GM19023 (cell line): ENCODE measurements around the gene SPDYE2B.
A peak's percentile ranks its signal among the peaks of the same experiment; 100 is the strongest.
"Not testable (repeated sequence)": the region's sequence is repeated elsewhere in the genome, so short reads cannot be mapped to it uniquely, and the experiment has no call there.

Experiments used
- ATAC-seq: cut with Tn5 transposase; IDR thresholded peaks from one replicate; pipeline ENCODE4 v1.9.1; 2021; ENCODE audit warnings: mild to moderate bottlenecking, moderate library complexity; ENCODE audit not compliant: unreplicated experiment

The SPDYE2B gene

GRCh38 chr7:102638848-102639247 lies 11.3 kb upstream of the SPDYE2B start:
- peak; percentile 11 for ATAC-seq

GRCh38 chr7:102642691-102643090 lies 7.4 kb upstream of the SPDYE2B start, which contains the start of gene UPK3BL1:
Gene UPK3BL1 (minus strand): TSS chr7:102642791. CDS start chr7:102642741, 50 bp downstream.
- ATAC-seq: not testable (repeated sequence)

GRCh38 chr7:102643404-102643803 lies 6.7 kb upstream of the SPDYE2B start:
- ATAC-seq: not testable (repeated sequence)

GRCh38 chr7:102647813-102648212 lies 2.3 kb upstream of the SPDYE2B start:
- ATAC-seq: not testable (repeated sequence)

GRCh38 chr7:102664765-102665164 lies 14.6 kb downstream of the SPDYE2B start:
- ATAC-seq: not testable (repeated sequence)

GRCh38 chr7:102666850-102667249 lies 16.7 kb downstream of the SPDYE2B start:
- ATAC-seq: not testable (repeated sequence)

- ATAC-seq: not testable (repeated sequence)
Observed at GRCh38 chr7:102667523-102667922, 17.4 kb downstream of the SPDYE2B start.

- ATAC-seq: peak; percentile 89
Observed at GRCh38 chr7:102671166-102671955, 21.2 kb downstream of the SPDYE2B start, which contains the start of gene POLR2J2. Gene POLR2J2 (minus strand): TSS chr7:102671663. CDS start chr7:102671601, 62 bp downstream.

- peak; percentile 16 for ATAC-seq
Observed at GRCh38 chr7:102671956-102672307, 21.8 kb downstream of the SPDYE2B start.

- not testable (repeated sequence) for ATAC-seq
Observed at GRCh38 chr7:102673447-102674067, 23.4 kb downstream of the SPDYE2B start.

- not testable (repeated sequence) for ATAC-seq
Observed at GRCh38 chr7:102675545-102675944, 25.4 kb downstream of the SPDYE2B start.

- ATAC-seq: not testable (repeated sequence)
Observed at GRCh38 chr7:102680780-102681179, 30.7 kb downstream of the SPDYE2B start.

GRCh38 chr7:102682560-102682959 lies 32.4 kb downstream of the SPDYE2B start:
- not testable (repeated sequence) for ATAC-seq

GRCh38 chr7:102688299-102689036 lies 38.3 kb downstream of the SPDYE2B start:
- peak; percentile 66 for ATAC-seq

GRCh38 chr7:102689436-102690282 lies 39.5 kb downstream of the SPDYE2B start:
- ATAC-seq: peak; percentile 65

GRCh38 chr7:102690602-102691001 lies 40.5 kb downstream of the SPDYE2B start:
- ATAC-seq: not testable (repeated sequence)

GRCh38 chr7:102694008-102694407 lies 43.9 kb downstream of the SPDYE2B start:
- not testable (repeated sequence) for ATAC-seq

GRCh38 chr7:102695033-102695552 lies 45.0 kb downstream of the SPDYE2B start:
- ATAC-seq: peak; percentile 55

GRCh38 chr7:102696009-102696408 lies 45.9 kb downstream of the SPDYE2B start:
- not testable (repeated sequence) for ATAC-seq
